ENCODE data around the gene MYO3B.

DNA sequence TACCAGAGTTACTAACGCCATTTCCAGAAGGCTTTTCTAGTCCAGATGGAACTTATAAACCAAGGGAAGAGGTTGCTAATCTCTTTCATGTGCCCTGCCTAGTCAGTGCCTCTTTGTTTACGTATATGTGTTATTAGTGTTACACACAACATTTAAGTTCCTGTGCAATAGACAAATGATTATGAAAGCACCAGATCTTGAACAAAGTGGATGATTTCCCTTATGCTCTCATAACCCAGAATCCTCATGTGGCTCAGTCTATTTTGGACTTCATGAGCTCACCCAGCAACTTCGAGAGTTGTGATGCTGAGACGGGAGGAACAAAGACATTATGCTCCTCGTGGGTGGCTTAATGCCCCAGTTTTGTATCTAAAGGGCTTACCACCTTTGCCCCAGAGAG lies 322.8 kb downstream of the MYO3B start:
- TF ChIP-seq CTCF (IDR thresholded peaks at IDR 0.05) = no peak
- TF ChIP-seq POLR2A (IDR thresholded peaks at IDR 0.05) = no peak

All from uterus (tissue), 2 donors.